Measurements from ENCODE around the gene TMCC3.
A peak's percentile ranks its signal among the peaks of the same experiment; 100 is the strongest.
"Not testable (repeated sequence)": the region's sequence is repeated elsewhere in the genome, so short reads cannot be mapped to it uniquely, and the experiment has no call there.

TMCC3 gene

GRCh38 chr12:94616203-94616729, 34.1 kb downstream of the TMCC3 start:
- Histone ChIP-seq H3K9me3 (ENCODE audit: insufficient read depth, low read length) (no peaks in the 10 kb centered on the region), H3K27me3 (ENCODE audit: insufficient read depth, insufficient read length) (no peaks in the 10 kb centered on the region), H3K36me3 (ENCODE audit: insufficient read depth, insufficient read length, low read length) (no peaks in the 10 kb centered on the region), H3K4me3 (ENCODE audit: insufficient read length, low read depth) (no peak overlapping the region), H3K4me1 (ENCODE audit: insufficient read depth, insufficient read length) (peaks cover 8% of the 10 kb centered on the region), H3K9ac (ENCODE audit: insufficient read length, low read depth) (no peak overlapping the region)
- TF ChIP-seq ZNF274 (IDR thresholded peaks at IDR 0.05; ENCODE audit: low read depth, low read length) (no peak), SUZ12 (IDR thresholded peaks at IDR 0.05; ENCODE audit: extremely low read depth, insufficient read depth, insufficient read length) (no peak), YY1 (IDR thresholded peaks at IDR 0.05; ENCODE audit: insufficient read depth, insufficient read length) (no peak)
- no peak for DNase-seq (ENCODE audit: low read depth, low spot score)

GRCh38 chr12:94615260-94616181, 34.8 kb downstream of the TMCC3 start:
- peaks cover 8% of the 10 kb centered on the region for H3K4me1 ChIP-seq (ENCODE audit: insufficient read depth, insufficient read length)
- TF ChIP-seq ZNF274 (IDR thresholded peaks at IDR 0.05; ENCODE audit: low read depth, low read length) = no peak
- no peak for TF ChIP-seq YY1 (IDR thresholded peaks at IDR 0.05; ENCODE audit: insufficient read depth, insufficient read length)
- TF ChIP-seq SUZ12 (IDR thresholded peaks at IDR 0.05; ENCODE audit: extremely low read depth, insufficient read depth, insufficient read length) = no peak
- DNase-seq (ENCODE audit: low read depth, low spot score) = no peak
- no peaks in the 10 kb centered on the region for H3K9me3 ChIP-seq (ENCODE audit: insufficient read depth, low read length)
- H3K4me3 ChIP-seq (ENCODE audit: insufficient read length, low read depth) = no peak overlapping the region
- no peaks in the 10 kb centered on the region for H3K36me3 ChIP-seq (ENCODE audit: insufficient read depth, insufficient read length, low read length)
- peak overlapping the region; percentile 39 for H3K9ac ChIP-seq (ENCODE audit: insufficient read length, low read depth)
- no peaks in the 10 kb centered on the region for H3K27me3 ChIP-seq (ENCODE audit: insufficient read depth, insufficient read length)

GRCh38 chr12:94614288-94614721, 36.1 kb downstream of the TMCC3 start:
- no peak overlapping the region for H3K4me3 ChIP-seq (ENCODE audit: insufficient read length, low read depth)
- no peaks in the 10 kb centered on the region for H3K27me3 ChIP-seq (ENCODE audit: insufficient read depth, insufficient read length)
- H3K4me1 ChIP-seq (ENCODE audit: insufficient read depth, insufficient read length) = peaks cover 8% of the 10 kb centered on the region
- no peak overlapping the region for H3K9ac ChIP-seq (ENCODE audit: insufficient read length, low read depth)
- no peaks in the 10 kb centered on the region for H3K36me3 ChIP-seq (ENCODE audit: insufficient read depth, insufficient read length, low read length)
- TF ChIP-seq ZNF274 (IDR thresholded peaks at IDR 0.05; ENCODE audit: low read depth, low read length) = no peak
- TF ChIP-seq SUZ12 (IDR thresholded peaks at IDR 0.05; ENCODE audit: extremely low read depth, insufficient read depth, insufficient read length) = no peak
- no peak for TF ChIP-seq YY1 (IDR thresholded peaks at IDR 0.05; ENCODE audit: insufficient read depth, insufficient read length)
- DNase-seq (ENCODE audit: low read depth, low spot score) = peak; percentile 89
- no peaks in the 10 kb centered on the region for H3K9me3 ChIP-seq (ENCODE audit: insufficient read depth, low read length)

GRCh38 chr12:94609917-94610443, 40.4 kb downstream of the TMCC3 start:
- H3K36me3 ChIP-seq (ENCODE audit: insufficient read depth, insufficient read length, low read length) = no peaks in the 10 kb centered on the region
- peaks cover 30% of the 10 kb centered on the region for H3K9me3 ChIP-seq (ENCODE audit: insufficient read depth, low read length)
- DNase-seq (ENCODE audit: low read depth, low spot score) = no peak
- H3K9ac ChIP-seq (ENCODE audit: insufficient read length, low read depth) = no peak overlapping the region
- no peaks in the 10 kb centered on the region for H3K4me1 ChIP-seq (ENCODE audit: insufficient read depth, insufficient read length)
- H3K27me3 ChIP-seq (ENCODE audit: insufficient read depth, insufficient read length) = no peaks in the 10 kb centered on the region
- no peak for TF ChIP-seq SUZ12 (IDR thresholded peaks at IDR 0.05; ENCODE audit: extremely low read depth, insufficient read depth, insufficient read length)
- no peak for TF ChIP-seq YY1 (IDR thresholded peaks at IDR 0.05; ENCODE audit: insufficient read depth, insufficient read length)
- no peak for TF ChIP-seq ZNF274 (IDR thresholded peaks at IDR 0.05; ENCODE audit: low read depth, low read length)
- no peak overlapping the region for H3K4me3 ChIP-seq (ENCODE audit: insufficient read length, low read depth)

GRCh38 chr12:94606810-94607209, 43.5 kb downstream of the TMCC3 start:
- peaks cover 31% of the 10 kb centered on the region for H3K9me3 ChIP-seq (ENCODE audit: insufficient read depth, low read length)
- not testable (repeated sequence) for H3K4me1 ChIP-seq (ENCODE audit: insufficient read depth, insufficient read length); H3K9ac ChIP-seq (ENCODE audit: insufficient read length, low read depth); H3K27me3 ChIP-seq (ENCODE audit: insufficient read depth, insufficient read length); H3K36me3 ChIP-seq (ENCODE audit: insufficient read depth, insufficient read length, low read length); H3K4me3 ChIP-seq (ENCODE audit: insufficient read length, low read depth); DNase-seq (ENCODE audit: low read depth, low spot score)

- peaks cover 31% of the 10 kb centered on the region for H3K9me3 ChIP-seq (ENCODE audit: insufficient read depth, low read length)
- no peak for DNase-seq (ENCODE audit: low read depth, low spot score)
- TF ChIP-seq ZNF274 (IDR thresholded peaks at IDR 0.05; ENCODE audit: low read depth, low read length) = no peak
- H3K27me3 ChIP-seq (ENCODE audit: insufficient read depth, insufficient read length) = no peaks in the 10 kb centered on the region
- H3K4me1 ChIP-seq (ENCODE audit: insufficient read depth, insufficient read length) = no peaks in the 10 kb centered on the region
- no peak overlapping the region for H3K4me3 ChIP-seq (ENCODE audit: insufficient read length, low read depth)
- H3K36me3 ChIP-seq (ENCODE audit: insufficient read depth, insufficient read length, low read length) = no peaks in the 10 kb centered on the region
- H3K9ac ChIP-seq (ENCODE audit: insufficient read length, low read depth) = no peak overlapping the region
Observed at GRCh38 chr12:94604366-94604698, 46.0 kb downstream of the TMCC3 start.

GRCh38 chr12:94603434-94604365, 46.7 kb downstream of the TMCC3 start:
- Histone ChIP-seq H3K36me3 (ENCODE audit: insufficient read depth, insufficient read length, low read length) (no peaks in the 10 kb centered on the region), H3K4me1 (ENCODE audit: insufficient read depth, insufficient read length) (no peaks in the 10 kb centered on the region), H3K9me3 (ENCODE audit: insufficient read depth, low read length) (peaks cover 31% of the 10 kb centered on the region), H3K9ac (ENCODE audit: insufficient read length, low read depth) (no peak overlapping the region), H3K4me3 (ENCODE audit: insufficient read length, low read depth) (no peak overlapping the region), H3K27me3 (ENCODE audit: insufficient read depth, insufficient read length) (no peaks in the 10 kb centered on the region)
- TF ChIP-seq YY1 (IDR thresholded peaks at IDR 0.05; ENCODE audit: insufficient read depth, insufficient read length) = no peak
- no peak for TF ChIP-seq ZNF274 (IDR thresholded peaks at IDR 0.05; ENCODE audit: low read depth, low read length)
- no peak for TF ChIP-seq SUZ12 (IDR thresholded peaks at IDR 0.05; ENCODE audit: extremely low read depth, insufficient read depth, insufficient read length)
- no peak for DNase-seq (ENCODE audit: low read depth, low spot score)

Data from NT2/D1 (cell line).